DMS79 (cell line): Measurements from ENCODE around the gene GPATCH1.

ENCODE experiments used
- DNase-seq: peaks from one replicate; lab custom pipeline; 2025; lab: John Stamatoyannopoulos, UW

The GPATCH1 gene

GRCh38 chr19:33063753-33064457, 17.1 kb upstream of the GPATCH1 start:
- DNase-seq = no peak

GRCh38 chr19:33064458-33064791, 16.6 kb upstream of the GPATCH1 start:
- no peak for DNase-seq

DNA sequence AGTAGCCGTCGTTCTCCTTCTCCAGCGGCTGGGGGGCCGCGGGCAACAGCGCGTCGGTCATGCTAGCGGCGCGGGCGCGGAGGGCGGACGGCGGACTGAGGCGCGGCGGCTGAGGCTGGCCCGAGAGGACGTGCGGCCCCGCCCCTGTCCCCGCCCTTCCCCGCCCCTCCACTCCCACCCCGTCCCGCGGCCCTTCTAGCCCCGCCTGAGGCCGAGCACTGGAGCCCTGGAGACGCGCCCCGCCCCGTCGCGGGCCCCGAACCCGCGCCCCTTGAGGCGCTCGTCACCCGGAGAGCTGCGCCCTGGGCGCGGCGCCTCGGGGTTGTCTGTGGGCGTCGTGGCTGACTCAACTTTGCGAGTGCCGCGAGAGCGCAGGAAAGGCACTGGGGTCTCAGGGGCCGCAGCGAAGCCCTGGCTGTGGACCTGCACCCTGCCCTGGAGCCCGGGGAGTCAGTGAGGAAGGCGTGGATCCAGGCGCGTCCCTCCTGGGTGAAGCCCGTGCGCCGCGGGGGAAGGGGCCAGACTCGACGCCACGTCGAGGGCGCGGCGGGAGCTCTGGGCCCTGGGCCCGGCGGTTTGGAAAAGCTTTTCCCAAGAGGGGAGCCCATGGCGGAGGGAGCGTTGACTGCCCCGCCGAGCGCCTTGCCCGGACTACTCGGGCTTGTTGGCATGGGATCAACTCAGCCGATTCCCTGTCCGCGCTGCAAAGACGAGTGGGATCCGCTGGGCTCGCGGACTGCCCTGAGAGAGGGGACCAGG, 16.0 kb upstream of the GPATCH1 start, which contains the start of gene RHPN2:
Gene RHPN2, minus strand, starts transcription at position 97 of the 759 bp plus-strand sequence. Its CDS starts 36 bp downstream, at position 61.
- peak; percentile 18 for DNase-seq

DNA sequence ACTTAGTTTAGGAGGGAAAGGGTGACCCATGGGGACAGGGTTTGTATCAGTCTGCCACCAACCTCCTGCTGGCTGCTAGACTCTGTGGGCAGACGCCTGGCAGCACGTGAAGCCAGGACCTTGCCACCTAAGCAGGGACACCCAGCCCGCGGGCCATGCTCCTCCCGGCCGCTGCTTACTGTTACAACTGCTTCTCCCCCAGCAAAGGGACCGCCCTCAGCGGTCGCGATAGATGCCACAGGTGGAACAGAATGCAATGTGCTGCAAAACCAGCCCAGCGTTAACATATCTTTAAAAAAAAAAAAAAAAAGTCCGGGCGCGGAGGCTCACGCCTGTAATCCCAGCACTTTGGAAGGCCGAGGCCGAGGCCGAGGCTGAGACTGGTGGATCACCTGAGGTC, 14.4 kb upstream of the GPATCH1 start:
- no peak for DNase-seq

- DNase-seq = no peak
Observed at GRCh38 chr19:33067121-33067520, 13.9 kb upstream of the GPATCH1 start.

DNA sequence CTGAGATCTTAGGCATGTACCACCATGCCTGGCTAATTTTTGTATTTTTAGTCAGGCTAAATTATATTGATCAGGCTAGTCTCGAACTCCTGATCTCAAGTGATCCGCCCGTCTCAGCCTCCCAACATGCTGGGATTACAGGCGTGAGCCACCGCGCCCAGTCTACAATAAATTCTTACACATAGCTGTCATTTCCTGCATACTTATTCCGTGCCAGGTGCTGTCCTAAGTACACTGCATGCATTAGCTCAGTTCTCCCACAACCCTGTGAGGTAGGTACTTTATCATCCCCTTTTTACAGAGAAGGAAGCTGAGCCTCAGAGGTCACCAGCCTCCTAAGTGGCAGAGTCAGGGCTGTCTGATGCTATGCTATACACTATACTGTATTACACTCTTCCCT, 9.1 kb upstream of the GPATCH1 start:
- no peak for DNase-seq

GRCh38 chr19:33075519-33075918, 5.5 kb upstream of the GPATCH1 start:
- no peak for DNase-seq

- no peak for DNase-seq
Observed at GRCh38 chr19:33085570-33086128, 4.7 kb downstream of the GPATCH1 start.

GRCh38 chr19:33086955-33087354, 6.0 kb downstream of the GPATCH1 start:
- DNase-seq = no peak

DNA sequence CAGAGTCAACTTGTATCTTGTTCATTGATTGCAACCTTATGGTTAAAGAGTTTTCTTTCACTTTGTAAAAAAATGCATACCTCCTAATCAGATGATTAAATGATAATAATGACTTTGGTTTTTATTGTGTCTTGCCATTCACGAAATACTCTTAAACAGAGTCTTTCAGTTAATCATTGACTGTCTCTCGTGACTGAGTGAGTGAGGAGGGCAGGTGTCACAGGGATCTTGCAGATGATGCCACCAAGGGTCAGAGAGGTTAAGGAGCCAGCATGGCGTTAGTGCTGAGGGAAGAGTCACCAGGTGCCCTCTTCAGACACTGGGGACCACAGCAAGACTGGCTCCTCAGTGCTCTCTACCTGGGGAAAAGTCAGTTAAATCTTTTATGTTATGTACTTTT, 8.0 kb downstream of the GPATCH1 start:
- no peak for DNase-seq

- no peak for DNase-seq
Observed at GRCh38 chr19:33090179-33090578, 9.2 kb downstream of the GPATCH1 start.

- DNase-seq = no peak
Observed at GRCh38 chr19:33093420-33094210, 12.6 kb downstream of the GPATCH1 start.

DNA sequence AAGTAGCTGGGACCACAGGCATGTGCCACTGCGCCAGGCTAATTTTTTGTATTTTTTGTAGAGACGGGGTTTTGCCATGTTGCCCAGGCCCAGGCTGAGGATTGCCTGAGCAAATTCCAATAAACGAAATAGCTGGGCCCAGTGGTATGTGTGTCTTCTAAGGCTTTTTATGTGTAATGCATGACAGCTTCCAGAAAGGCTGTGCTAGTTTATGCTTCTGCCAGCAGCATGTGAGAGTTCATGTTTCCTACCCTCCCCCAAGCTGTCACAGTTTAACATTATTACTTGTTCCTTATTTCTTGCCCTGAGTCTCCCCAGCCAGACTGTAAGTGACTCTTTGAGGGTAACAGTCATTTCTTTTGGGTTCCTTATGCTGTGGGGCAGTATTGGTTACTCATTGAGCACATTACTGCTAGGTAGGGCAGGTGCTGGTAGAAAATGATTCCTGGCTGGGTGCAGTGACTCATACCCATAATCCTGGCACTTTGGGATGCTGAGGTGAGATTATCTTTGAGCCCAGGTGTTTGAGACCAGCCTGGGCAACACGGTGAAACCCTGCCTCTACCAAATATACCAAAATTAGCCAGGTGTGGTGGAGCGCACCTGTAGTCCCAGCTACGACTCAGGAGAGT, 13.6 kb downstream of the GPATCH1 start:
- DNase-seq = no peak

DNA sequence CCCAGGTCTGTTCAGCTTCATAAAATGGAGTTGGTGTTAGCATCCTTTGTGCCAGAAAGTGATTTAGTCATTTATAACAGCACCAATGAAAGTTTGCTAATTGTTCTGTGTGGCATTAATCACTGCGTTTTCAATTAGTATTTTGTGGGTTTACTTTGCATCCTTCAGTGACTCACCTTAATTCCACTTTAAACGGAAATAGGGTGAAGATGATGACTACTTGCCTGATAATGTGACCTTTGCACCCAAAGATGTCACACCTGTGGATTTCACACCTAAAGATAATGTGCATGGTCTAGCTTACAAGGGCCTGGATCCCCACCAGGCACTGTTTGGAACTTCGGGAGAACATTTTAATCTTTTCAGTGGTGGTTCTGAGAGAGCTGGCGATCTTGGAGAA, 15.0 kb downstream of the GPATCH1 start:
- DNase-seq = no peak

DNA sequence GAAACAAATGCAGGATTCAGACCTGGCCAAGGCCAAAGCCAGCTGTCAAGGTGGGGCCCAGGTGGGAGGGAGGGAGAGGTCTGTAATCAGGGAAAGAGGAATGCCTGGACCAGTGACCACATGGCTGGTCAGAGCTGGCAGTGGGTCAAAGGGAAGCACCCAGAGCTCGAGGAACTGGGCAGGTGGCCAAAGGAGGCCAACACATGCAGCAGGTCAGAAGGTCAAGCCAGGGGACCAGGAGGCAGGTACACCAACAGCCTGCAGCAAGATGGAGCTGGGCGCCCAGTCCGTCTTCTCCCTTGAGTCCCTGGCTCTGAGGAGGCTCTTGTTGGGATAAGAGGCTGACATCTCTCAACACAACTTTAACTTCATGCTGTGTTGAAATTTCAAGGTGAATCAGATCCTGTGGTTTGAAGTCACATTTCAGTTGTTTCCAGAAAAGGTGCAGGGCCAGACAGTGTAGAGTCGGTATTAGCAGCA, 17.1 kb downstream of the GPATCH1 start:
- no peak for DNase-seq

DNA sequence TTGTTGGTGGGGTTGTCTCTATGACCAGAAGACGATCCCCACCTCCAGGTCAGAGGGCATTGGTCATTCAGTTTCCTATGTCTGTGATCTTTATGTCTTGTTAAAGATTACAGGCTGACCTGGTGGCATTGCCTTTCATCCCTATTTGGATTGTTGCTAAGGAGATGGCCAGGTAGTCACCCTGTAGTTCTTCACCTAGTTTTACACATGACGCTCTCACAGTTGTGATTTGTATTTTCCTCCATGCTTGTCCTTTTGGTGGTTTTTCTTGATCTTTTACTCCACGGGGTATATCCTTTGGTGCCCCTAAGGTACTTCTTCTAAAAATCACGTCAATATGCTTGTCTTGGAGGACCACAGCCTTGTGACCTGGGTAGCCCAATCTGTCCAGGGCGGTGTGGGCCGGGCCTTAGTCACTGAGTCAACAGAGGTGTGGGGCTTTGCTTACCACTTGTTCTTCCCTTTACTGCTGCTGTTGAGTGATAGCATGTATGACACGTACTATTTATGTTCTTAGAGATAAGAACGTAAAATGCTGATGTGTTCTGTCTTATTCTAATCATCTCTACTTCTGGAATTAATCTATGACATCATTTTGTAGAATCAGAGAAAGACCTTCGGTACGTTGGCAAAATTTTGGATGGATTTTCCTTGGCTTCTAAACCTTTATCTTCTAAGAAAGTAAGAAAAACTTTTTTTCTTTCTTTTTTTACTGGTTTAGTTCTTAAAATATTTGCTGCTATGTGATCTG, 20.1 kb downstream of the GPATCH1 start:
- no peak for DNase-seq

- DNase-seq = no peak
Observed at GRCh38 chr19:33102893-33103292, 21.9 kb downstream of the GPATCH1 start.

DNA sequence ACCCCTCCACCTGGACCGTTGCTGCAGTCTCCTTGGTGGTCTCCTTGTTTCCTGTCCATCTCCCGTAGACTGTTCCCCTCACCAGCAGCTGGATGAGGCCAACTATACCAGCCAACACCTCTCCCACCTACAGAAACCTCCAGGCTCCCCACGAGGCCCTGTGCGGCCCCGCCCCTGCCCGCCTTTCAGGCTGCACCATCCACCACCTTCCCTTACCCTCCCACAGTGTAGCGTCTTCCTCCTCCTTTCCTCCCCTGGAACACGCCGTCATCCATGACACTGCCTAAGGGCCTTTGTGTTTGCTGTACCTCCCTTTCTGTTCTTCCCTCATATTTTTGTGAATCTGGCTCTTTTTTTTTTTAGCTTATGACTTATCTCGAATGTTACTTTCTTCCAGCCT, 27.2 kb downstream of the GPATCH1 start:
- DNase-seq = no peak

- DNase-seq = no peak
Observed at GRCh38 chr19:33110137-33110910, 29.3 kb downstream of the GPATCH1 start.

GRCh38 chr19:33111587-33111986, 30.6 kb downstream of the GPATCH1 start:
- DNase-seq = no peak
